DMS114 treated with DMSO at 0.1 percent for 48 hours (cell line): Measurements from ENCODE around the gene APEH.

Experiments used
- DNase-seq: peaks from one replicate; lab custom pipeline; 2025; ENCODE audit not compliant: unreplicated experiment; lab: John Stamatoyannopoulos, UW

The APEH gene

DNA sequence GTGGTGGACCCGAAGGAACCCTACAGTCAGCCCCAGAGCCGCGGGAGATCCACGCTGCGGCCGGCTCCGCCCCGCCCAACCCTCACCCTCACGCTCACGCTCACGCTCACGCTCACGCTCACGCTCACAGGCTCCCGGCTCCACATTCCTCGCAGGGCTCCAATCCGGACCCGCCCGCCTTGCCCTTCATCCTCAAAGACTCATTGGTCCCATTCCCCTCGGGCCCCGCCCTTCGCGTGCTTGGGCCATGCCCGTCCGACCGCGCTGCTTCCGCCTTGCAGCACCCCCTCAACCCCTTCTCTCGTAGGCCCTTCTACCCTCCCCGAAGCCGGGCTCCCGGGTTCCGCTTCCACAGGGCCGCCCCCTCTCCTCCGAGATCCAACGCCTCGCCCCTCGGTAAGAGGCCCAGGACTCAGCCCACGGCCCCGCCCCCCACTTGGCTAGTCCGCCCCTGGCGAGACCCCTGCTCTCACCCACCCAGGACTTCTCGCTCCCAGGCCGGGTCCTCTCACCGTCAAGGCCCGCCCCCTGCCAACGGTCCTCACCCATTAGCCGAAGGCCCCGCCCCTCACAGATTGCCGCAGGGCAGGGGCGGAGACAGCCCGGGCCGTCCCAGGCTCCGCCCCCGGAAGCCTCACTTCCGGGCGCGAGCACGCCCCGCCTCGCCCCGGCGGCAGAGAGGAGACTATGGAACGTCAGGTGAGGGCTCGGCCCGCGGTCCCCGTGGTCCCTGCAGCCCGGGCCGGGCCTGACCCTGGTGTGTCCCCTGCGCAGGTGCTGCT is at the start of gene APEH:
TSS of gene APEH (plus strand) at position 637 of the 782 bp plus-strand sequence. CDS start at position 688, 51 bp downstream.
- DNase-seq: no peak

DNA sequence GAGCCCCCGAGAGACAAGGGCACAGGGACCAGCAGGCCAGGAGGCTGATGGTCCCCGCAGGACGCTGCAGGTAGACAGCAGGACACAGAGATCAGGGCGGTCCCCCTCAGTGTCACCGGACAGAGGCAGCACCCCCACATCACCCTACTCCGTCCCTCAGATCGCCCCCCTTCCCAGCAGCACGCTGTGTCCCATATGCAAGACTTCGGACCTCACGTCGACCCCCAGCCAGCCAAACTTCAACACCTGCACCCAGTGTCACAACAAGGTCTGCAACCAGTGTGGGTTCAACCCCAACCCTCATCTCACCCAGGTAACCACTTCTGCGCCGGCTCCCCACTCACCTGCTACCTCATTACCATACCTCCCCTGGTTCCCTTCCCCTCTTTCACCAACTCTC is 49.1 kb upstream of the APEH start:
- no peak for DNase-seq

DNA sequence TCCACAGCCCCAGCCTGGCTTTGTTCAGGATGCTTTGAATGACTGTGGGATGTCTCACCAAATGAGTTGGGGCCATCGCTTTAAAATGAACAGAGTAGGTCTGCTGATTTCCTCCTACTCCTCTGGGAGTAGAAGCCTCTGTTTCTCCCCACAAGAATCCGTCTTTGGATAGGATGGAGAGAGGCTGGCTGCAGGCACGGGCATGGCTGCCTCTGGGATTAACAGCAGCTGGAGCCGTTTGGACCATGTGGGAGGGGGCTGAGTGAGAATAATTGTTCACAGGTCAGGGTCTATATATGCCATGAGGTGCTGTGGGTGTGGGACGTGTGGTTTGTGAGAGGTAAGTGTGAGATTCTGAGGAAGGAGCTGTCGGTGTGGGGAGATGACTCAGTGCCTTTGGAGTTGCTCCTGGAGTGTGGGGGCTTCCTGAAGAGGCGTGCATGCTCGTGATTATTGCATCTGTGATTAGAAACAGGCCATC is 48.0 kb upstream of the APEH start:
- DNase-seq: no peak

DNA sequence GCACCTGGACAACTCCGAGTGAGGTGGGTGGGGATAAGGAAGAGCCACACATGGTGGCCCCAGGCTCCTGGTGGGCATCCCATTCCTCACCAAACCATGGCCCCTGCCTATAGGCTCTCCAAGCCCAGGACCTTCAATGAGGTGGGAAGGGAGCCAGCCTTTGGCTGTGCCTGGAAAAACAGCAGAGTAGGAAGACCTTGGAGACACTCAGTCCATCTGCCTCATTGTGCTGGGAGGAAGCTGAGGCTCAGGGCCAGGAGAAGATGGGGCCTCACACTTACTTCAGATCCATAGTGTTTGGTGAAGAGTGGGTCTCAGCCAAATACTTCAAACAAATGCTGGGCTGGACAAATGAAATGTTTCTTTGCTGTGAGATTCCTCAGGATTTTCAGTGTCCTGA is 47.4 kb upstream of the APEH start:
- no peak for DNase-seq

DNA sequence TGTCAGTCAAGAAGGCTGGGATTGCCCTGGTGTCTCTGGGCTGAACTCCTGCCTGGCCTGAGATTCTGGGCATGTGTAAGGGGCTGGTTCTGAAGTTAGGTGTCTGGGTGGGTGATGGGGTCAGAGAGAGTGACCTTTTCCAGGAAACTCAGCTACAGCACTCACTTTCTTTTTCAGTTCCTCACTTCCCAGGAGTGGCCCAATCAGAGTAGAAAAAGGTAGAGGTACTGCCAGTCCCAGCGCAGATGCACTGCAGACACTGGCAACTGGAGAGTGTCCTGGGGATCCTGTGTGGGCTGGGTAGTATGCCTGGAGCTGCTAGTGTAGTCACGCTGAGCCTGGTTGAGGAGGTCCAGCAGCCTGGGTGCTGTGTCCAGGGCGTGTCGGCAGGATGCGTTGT is 46.5 kb upstream of the APEH start:
- DNase-seq: no peak

DNA sequence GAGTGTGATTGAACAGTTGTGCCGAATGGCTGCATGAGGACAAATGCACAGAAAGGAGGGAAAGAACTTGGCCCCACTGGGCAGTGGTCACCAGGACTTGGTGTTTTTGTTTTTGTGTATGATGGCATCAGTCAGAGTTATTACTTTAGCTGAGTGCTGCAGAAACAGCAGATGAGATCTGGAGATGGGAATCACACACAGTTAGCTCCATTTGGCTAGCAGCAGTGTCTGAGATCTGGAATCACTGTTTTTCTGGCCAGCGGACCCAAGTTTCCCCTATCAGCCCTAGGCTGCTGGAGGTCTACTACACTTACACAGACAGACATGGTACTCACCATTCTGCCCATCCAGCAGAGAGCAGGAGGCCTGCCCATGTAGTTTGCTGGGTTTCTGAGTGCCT is 45.9 kb upstream of the APEH start:
- no peak for DNase-seq

DNA sequence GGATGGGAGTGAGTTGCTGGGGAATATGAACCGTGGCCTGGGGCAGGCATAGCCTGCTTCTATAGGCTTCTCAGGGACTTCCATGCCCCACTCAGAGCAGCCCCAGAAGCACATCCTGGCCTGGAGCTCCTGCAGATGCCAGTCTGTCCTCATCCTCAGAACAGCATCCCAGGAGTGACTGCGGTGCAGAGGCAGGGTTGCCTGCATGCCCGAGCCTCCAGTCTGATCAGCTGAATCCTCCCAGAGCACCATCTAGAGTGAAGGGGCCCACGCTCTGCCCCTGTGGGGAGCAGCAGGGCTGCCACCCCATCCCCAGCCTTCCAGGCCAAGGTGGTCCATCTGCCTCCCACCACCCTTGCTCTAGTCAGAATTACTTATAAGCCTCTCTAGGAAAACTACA is 44.7 kb upstream of the APEH start:
- DNase-seq: no peak

DNA sequence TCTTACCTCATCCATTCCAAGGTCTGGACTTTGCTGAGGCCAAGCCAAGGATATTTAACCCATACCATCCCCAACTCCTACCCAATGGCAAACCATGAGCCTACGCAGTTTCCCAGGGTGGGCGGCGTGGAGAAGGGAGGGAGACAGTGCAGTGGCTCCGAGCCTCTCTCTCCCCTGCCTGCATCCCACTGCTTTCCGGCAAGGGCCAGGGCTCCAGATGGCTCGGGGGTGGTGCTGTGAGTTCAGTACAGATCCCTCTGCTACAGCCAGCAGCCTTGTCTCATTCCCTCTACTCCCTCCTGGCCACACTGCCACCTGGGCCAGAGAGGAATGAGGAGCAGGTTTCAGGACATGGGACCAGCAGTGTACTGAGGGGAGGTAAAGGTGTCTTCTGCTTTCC is 44.3 kb upstream of the APEH start:
- DNase-seq: no peak

DNA sequence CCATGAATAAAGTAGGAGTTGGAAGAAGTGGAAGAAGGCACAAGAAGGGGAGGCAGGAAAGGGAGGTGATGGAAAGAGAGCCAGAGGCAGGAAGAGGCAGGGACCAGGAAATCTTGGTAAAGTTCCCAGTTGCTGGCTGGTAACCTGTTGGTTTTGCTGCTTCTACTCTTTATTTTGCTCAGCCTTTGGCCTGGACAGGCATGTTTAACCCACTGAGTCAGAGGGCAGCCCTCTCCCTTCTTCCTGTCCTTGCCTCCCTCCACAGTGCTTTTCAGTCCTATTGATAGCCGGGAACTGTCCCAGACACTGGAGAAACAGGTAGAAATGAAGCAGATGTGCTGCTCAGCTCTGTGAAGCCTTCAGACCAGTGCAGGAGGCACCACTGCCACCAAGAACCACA is 43.4 kb upstream of the APEH start:
- DNase-seq: no peak

DNA sequence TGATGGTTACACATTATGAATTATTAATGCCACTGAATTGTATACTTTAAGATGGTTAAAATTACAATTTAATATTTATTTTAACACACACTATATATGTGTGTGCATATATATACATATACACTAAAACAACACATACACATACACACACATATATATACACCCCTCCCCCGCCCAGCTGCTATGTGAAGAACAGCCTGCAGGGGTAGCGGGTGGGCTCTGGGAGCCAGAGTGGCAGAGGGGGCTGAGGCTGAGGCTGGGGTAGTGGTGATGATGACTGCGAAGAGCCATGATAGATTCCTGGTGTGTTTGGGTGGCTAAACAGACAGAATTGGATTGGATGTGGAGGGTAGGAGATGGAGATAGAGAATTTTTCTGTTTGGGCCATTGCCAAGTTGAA is 39.4 kb upstream of the APEH start:
- DNase-seq: no peak

DNA sequence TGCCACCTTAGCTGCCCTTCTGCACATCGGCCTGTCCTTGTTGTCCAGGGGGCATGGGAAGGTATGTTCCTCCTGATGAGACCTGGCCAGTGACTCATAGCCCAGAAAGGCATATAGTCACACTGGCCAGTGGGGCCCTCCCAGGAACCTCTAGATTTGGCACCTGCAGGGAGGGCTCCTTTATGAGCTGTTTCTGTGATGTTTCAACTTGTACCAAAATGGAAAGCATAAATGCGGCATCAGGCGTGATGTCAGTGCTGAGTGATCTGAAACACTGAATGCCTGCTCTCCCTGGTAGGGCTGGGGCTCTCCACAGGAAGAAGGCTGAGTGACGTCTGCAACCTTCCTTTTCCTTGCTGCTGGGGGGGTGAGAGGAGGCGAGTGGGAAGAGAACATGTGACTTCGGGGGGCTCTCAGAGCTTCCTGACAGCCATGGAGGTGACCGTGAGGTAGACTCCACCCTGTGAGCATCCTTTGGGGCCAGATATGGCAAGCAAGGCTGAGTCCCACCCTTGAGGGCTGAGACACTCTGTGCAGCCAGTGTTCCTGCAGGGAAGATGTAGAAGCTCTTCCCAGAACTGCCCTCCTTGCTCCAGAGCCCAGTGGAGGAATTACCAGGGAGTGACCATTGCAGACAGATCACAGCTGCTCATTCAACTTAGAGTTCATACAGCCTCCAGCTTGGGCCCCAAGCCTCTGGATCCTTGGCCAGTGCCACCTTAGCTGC is 37.1 kb upstream of the APEH start:
- no peak for DNase-seq

DNA sequence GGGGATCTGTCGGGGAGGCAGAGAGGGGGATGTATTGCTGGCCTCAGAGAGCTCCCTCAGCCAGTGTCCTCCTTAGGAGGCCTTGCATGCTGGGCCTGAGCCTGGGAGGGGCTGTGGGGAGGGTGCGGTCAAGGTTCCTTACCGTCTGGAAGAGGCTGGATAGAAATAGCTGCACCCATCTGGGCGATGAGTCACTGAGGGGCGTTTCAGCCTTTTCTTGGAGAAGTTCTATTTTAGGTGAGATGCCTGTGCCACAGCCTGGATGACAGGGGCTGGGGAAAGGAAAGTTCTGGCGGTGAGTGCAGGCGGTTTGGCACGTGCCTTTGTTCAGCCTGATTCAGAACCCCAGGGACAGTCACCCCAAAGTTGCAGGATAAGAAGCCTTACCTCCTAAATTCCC is 35.7 kb upstream of the APEH start:
- DNase-seq: no peak

DNA sequence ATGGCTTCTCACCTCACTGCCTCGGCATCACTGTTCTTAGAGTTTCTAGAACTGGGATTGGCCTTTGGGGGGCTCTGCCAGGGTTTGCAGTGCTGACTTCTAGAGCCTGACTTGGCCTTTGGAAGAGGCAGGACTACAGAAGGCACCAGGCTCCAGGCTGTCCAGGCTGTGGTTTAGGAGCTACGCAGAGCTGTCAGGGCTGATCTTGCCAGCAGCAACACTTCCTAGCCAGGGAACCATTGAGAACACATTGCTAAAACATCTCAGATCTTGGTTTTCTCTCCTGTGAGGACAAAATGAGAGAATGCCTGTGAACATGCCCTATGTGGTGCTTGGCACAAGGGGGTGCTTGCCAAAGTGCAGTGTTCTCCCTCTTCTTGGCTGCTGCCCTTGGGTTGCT is 34.6 kb upstream of the APEH start:
- DNase-seq: no peak

DNA sequence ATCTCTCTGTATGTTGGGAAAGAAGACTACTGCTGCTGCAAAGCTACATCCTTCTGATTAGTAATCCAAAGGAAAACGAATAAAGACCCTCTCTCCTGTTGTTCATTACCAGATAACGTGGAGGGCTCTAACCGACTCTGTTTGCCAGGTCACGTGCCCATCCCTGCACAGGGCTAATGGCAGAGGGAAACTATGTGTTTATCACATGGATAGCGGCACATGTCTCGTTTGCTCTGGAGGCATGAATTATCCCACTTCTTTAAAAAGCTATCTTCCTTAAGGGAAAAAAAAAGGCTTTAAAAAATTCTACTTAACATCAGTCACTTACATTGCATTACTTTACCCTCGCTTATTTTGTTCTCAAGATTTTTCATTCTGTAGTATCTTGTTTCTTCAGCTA is 32.9 kb upstream of the APEH start:
- no peak for DNase-seq

DNA sequence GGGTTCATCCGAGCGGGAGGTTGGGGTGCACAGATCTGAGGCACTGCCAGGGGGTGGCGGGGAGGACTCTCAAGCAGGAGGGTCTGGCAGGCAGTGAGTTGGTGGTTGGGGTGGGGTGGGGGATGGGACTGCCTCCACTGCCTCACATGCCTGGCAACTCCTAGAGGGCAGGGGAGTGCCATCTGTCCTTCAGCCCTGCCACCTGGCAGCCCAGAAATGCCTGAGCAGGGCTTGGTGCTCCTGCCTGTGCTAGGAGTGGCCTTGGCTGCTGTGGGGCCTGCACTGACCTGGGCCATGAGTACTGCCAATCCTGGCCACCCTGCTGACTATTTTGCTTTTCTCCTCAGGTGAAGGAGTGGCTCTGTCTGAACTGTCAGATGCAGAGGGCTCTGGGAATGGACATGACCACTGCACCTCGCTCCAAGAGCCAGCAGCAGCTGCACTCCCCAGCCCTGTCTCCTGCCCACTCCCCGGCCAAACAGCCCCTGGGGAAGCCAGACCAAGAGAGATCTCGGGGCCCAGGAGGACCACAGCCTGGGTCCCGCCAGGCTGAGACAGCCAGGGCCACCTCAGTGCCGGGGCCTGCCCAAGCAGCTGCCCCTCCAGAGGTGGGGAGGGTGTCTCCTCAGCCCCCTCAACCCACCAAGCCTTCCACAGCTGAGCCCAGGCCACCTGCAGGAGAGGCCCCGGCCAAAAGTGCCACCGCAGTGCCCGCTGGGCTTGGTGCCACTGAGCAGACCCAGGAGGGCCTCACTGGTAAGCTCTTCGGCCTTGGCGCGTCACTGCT is 32.0 kb upstream of the APEH start:
- no peak for DNase-seq

DNA sequence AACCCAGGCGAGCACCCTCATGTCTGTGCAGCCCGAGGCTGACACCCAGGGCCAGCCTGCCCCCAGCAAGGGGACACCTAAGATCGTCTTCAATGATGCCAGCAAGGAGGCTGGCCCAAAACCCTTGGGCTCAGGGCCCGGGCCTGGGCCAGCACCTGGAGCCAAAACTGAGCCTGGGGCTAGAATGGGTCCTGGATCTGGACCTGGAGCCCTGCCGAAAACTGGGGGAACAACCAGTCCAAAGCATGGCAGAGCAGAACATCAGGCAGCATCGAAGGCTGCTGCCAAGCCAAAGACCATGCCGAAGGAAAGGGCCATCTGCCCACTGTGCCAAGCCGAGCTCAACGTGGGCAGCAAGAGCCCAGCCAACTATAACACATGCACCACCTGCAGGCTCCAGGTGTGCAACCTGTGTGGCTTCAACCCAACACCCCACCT is 31.4 kb upstream of the APEH start:
- DNase-seq: no peak

DNA sequence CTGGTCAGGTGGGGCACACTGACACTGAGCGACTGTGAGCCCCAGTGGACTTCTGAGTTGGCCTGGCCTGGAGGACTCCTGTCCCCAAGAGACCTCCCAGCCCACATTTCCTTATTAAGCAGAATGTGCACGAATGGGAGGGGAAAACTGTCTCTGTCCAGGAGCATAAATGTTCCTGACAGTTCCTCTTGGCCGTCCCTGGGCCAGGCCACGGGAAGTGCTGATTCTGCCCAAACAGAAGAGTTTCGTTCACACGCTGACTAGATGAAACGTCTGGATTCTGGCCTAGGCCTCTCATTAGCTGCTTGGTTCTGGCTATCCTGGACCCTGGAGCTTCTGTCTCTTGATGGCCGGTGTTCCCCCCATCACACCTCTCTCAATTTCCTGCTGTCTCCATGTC is 29.5 kb upstream of the APEH start:
- DNase-seq: no peak

DNA sequence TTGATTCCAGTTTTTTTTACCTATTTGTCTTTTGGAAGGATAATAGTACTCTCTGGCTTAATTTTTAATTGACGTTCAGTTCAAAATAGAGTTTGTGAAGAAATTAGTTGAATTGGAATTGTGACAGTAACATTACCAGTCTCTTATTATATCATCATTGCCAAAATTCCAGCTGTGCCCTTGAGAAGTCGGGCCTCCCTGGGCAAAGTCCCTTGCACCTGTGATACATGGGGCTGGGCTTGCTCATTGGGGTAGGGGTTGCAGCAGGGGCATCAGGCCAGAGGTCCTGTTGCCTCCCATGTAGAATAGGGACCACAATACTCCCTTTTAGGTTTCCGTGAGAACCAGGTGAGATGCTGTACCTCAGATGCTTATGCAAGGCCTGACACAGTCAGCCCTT is 27.9 kb upstream of the APEH start:
- no peak for DNase-seq

DNA sequence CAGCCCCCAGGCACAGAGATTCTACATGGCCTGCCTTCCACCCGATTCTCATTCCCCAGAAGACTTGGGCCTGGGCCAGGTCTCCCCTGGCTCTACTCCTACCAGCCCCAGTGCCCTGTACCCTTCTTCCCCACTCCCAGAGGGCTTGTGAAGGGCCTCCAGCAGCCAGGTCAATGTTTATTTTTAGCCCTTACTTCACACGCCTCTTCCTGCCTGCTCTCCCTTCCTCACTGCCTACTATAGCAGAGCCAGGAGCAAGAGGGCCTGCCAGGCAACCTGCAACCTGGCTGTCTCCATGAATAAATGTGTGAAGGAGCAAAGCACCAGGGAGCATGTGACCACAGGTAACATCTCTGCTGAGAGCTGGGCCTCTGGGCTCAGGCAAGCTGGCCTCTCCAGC is 26.4 kb upstream of the APEH start:
- DNase-seq: no peak

DNA sequence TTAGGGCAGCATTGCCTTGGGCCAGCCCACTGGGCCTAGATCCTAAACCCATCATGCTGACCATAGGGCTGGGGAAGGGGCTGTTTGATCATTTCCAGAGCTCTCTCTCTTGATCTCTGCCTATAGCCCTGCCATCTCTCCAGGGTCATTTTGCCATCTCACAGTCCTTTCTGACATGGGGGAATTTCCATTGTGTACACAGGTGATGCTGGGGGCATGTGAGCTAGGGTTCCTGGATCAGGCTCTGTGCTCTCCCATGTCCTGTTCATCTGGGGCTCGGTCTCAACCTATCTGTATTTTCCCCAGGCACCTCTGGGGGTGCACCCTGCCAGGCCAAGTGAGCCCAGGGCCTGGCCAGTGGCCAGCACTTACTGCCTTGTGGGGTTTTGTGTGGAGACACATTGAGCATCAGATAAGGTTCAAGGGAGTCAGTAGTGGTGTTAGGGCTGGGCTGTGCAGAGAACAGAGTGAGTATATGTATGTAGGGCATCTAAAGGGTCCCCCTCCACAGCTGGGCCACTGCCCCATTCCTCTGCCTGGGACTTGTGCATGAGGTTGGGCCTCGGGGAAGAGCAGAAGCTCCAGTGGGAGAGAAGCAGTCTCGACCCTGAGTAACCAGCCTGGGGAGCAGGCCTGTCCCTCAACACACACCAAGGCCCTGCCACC is 25.7 kb upstream of the APEH start:
- no peak for DNase-seq

DNA sequence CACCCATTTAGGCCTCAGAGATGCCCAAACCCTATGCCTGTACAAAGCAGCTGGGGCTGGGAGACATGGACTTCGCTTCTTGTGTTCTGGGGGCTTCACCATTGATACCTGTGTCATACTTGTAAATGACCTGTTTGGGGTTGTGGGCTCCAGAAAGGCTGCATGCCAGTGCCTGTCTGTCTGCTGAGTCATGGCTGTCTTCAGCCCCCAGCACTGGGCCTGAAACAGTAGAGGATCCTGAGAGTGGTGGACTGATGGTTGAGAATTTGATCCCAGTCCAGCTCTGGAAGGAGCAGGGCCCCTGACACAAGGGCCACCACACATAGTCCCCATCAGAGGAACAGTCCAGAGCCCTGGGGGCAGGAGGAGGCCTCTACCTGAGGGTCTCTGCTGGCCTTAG is 24.6 kb upstream of the APEH start:
- DNase-seq: no peak
